Neural progenitor cell (in vitro differentiated cells): ENCODE data around the gene OMA1.

Experiments
- EZH2phosphoT487 ChIP-seq: fragments of 200-600 bp; sonication (generic); IDR thresholded peaks from 2 replicates; pipeline ENCODE4 v1.6.1; 2017; ENCODE audit warnings: antibody characterized with exemption
- TF ChIP-seq, protein P1 (sequence below): fragments of 200-600 bp; sonication (generic); IDR thresholded peaks from 2 replicates; pipeline ENCODE4 v1.5.1; 2017; ENCODE audit warnings: antibody characterized with exemption, mild to moderate bottlenecking

- TF ChIP-seq, protein P1, sequence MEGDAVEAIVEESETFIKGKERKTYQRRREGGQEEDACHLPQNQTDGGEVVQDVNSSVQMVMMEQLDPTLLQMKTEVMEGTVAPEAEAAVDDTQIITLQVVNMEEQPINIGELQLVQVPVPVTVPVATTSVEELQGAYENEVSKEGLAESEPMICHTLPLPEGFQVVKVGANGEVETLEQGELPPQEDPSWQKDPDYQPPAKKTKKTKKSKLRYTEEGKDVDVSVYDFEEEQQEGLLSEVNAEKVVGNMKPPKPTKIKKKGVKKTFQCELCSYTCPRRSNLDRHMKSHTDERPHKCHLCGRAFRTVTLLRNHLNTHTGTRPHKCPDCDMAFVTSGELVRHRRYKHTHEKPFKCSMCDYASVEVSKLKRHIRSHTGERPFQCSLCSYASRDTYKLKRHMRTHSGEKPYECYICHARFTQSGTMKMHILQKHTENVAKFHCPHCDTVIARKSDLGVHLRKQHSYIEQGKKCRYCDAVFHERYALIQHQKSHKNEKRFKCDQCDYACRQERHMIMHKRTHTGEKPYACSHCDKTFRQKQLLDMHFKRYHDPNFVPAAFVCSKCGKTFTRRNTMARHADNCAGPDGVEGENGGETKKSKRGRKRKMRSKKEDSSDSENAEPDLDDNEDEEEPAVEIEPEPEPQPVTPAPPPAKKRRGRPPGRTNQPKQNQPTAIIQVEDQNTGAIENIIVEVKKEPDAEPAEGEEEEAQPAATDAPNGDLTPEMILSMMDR = no peak
- no peak for TF ChIP-seq EZH2phosphoT487
Measured at GRCh38 chr1:58588396-58588795, 41.9 kb upstream of the OMA1 start.
